ENCODE results near the gene MIR17HG.
A peak's percentile ranks its signal among the peaks of the same experiment; 100 is the strongest.
"Not testable (repeated sequence)": the region's sequence is repeated elsewhere in the genome, so short reads cannot be mapped to it uniquely, and the experiment has no call there.

Gene MIR17HG

DNA sequence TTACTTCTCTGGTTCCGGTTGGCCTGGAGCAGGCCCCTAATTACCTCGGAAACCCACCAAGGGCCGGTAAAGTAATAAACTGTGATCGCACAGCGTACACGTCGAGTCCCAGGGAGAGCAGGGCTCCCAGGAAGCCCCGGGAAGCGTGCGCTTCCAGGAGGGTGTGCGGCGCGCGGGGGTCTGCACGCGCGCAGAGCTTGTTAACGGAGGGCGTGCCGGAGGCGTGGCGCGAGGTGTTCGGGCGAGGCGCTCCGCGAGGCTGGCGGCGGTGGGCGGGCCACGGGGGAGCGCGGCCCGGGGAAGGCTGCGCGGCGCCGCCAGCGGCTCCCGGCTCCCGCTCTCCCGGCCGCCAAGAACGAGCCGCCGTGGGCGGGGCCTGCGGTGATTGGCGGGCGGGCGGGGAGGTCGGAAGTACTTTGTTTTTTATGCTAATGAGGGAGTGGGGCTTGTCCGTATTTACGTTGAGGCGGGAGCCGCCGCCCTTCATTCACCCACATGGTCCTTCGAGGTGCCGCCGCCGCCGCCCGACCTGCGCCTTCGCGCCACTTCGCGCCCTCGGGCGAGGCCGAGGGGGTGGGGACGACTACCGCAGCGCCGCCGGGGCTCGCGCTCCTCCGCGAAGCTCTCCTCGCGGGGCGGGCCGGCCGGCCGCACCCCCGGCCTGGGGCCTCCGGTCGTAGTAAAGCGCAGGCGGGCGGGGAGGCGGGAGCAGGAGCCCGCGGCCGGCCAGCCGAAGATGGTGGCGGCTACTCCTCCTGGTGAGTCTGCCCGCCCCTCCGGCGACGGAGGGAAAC lies at the start of gene MIR17HG:
MIR17HG (plus strand) TSS at position 486 of the 794 bp plus-strand sequence.
- peak; percentile 83 for DNase-seq (ENCODE audit: low read depth)

DNA sequence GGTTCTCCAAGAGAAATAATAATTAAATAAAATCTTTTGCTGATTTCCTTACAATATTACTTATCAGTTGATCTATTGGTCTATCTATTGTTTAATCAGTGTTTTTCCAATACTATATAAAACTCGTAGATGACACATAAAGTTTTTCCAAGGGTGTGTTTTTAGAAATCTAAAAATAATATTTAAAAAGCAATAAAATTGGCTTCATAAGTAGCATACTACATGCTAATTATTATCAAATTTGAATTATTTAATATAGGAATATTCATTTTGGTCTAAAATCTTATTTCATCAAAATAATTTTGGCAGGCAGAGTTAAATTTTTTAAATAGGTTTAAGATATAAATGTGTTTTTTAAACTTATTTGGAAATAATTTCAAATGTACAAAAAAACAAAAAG lies 49.4 kb upstream of the MIR17HG start:
- DNase-seq (ENCODE audit: low read depth): no peak

DNA sequence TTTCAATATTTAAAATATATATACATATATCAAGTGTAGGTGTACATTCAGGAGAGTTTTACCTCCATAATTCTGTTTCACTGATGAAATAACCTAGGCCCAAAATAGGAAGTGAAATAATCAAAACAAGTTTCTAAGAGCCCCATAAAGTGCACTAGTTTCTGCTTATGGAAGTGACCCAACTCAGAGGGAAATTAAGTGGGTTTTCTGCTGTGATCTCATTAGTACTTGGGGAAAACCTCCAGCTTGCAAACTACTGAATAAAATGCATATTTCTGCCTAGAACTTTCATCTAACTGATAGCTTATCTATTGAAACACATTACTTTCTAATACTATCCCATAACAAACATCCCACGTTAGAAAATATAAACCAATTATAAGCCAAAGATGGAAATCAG lies 45.4 kb upstream of the MIR17HG start:
- DNase-seq (ENCODE audit: low read depth): no peak

DNA sequence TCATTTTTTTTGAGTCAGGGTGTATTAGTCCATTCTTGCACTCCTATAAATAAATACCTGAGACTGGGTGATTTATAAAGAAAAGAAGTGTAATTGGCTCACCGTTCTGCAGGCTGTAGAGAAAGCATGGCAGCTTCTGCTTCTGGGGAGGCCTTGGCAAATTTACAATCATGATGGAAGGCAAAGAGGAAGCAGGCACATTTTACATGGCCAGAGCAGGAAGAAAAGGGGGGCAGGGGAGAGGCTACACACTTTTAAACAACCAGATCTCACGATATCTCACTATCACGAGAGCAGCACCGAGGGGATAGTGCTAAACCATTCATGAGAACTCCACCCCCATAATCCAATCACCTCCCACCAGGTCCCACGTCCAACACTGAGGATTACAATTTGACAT lies 44.5 kb upstream of the MIR17HG start:
- no peak for DNase-seq (ENCODE audit: low read depth)

DNA sequence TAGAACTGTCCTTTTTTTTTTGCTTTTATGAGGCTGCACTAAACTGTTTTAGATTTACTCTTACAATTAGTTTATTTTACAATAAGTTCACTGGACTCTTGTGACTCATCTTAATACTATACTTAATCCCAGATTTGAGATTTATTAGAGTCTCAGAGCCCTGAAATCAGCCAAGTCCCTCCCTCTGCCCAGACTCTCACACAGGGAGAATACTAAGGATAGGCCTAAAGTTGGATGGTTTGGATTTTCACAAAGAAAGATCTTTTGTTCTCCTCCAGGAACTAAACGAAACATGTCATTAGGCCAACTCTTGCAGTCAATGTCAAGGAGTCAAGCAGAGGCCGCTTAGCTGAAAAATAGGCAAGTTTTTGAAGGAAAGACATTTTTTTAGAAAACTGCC lies 42.7 kb upstream of the MIR17HG start:
- DNase-seq (ENCODE audit: low read depth): no peak

DNA sequence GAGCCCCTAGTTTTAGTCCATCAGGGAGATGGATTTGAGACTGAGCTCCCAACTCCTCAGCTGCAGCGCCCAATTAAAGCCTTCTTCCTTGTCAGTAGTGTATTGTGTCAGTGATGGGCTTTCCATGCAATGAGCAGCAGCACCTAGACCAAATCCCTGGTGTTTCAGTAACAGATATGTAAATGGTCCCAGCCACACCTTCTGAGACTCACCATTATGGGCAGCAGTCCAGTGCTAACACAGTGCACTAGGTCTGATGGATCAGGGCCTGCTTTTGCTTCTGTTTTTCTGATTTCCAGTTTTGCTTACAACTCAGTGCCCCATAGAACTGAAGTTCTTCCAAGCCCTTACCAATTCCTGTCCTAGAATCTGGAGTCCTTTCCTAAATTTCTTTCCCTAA lies 41.8 kb upstream of the MIR17HG start:
- DNase-seq (ENCODE audit: low read depth): no peak

DNA sequence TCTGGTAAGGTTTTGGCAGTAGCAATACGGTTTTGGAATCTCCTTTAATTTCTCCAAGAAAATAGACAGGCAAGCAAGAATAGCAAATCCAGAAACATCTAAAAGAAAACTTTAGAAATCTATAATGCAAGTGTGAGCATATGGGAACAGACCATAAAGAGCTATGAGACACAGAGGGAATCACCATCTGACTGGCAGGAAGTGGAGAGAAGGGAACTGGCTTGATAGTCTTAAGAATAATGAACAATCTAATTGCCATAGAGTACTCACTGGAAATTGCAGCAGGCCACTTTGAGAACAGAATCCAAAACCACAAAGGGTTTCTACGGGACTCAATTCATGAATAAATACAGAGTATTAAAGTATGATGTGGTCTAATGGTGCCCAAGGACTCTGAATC lies 39.6 kb upstream of the MIR17HG start:
- no peak for DNase-seq (ENCODE audit: low read depth)

DNA sequence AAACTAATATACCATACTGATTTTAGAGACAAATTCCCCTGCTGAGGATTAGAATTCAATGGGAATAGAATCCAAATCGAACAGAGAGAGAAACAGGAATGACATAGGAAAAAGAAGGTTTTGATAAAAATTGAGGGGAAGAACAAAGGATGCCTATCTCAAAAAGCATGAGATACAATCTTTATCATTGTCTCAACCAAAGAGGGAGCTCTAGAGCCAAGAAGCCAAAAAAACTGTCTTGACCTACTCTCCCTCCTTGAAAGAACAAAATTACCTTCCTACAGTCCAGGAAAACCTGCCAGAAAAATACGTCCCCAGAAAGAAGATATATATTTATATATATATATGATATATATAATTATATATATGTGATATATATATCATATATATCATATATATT lies 39.2 kb upstream of the MIR17HG start:
- DNase-seq (ENCODE audit: low read depth): no peak

DNA sequence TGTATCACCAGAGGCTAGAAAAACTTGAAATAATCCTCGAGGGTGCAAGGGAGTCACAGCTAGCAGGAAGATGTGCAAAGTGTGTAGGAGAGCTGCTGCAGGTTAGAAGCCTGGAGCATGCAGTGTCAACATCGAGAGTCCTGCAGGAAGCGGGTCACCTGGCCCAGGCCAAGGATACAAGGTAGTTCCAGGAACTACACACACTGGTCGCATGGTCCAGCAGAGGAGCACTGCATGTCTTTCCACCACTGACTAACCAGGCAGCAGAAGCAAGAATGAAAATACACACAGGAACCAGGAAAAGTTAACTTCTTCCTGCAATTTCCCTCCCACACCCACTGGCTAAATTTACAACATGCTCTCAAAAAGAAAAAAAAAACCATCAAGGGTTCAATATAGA lies 36.0 kb upstream of the MIR17HG start:
- DNase-seq (ENCODE audit: low read depth): no peak

DNA sequence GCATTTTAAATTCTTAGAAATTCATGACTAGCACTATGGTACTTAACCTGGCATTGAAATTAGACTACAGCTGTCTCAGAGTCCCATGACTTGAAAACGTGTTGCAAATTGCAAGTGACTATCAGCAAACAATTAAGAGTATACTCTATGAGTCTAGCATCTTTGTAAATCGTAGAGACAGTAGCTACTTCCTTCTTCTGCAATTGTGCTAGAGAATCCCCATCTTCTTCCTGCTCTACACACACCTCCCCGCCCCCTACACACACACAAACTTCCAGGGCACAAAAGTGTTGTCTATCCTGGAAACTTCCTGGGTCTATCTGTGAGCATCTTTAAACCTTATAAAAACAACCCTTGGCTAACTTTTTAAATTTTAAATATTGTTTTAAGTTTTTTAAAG lies 35.2 kb upstream of the MIR17HG start:
- no peak for DNase-seq (ENCODE audit: low read depth)

DNA sequence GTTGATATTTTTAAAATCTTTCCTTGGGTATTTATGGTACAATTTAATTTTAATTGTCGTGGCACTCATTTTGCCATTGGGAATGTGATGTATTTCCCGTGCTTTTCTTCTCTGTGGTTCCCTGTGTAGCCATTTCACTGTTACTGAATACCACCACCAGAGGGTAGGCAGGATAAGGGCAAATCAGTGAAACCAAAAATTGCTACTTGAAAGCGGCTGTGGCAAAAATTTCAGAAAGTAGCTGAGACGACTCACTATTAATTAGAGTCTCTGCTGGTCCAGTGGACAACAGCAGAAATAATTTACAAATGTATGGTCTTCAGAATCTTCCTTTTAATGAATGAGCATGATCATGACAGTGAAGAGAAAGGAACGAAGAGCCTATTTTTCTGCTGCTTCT lies 34.4 kb upstream of the MIR17HG start:
- no peak for DNase-seq (ENCODE audit: low read depth)

DNA sequence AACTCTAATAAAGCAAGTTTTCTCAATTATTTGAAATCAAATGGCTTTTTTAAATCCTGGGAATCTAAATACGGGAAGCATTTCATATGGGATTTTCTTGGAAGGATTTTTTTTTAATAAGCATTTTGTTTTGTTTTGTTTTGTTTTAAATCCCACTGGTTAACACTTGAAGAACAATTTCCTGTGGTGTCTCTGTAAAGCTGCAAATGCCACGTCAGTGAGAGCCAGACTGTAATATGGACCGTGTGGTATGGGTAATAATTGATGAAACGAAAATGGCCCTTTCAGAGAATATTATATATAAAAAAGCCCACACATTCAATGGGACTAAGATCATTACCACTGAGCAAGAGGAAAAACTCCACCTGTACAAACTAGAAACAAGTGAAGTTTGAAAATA lies 33.9 kb upstream of the MIR17HG start:
- no peak for DNase-seq (ENCODE audit: low read depth)

DNA sequence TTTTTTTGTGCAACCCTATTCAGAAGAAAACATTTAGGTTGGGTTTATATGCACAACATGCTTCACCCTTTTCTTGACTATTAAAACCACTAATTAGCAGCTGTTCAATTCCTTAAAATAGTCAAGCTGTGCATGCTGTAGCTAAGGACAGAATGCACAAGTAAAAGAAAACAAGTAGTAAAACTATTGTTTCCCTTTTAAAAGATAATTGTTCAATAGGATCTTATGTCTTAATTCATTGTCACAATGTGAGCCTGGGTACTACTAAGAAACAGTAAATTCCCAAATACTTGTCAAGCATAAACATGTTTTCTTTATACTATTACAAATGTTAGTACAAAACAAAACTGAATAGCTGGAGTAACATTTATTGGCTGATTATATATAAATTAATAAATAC lies 32.6 kb upstream of the MIR17HG start:
- DNase-seq (ENCODE audit: low read depth): no peak

DNA sequence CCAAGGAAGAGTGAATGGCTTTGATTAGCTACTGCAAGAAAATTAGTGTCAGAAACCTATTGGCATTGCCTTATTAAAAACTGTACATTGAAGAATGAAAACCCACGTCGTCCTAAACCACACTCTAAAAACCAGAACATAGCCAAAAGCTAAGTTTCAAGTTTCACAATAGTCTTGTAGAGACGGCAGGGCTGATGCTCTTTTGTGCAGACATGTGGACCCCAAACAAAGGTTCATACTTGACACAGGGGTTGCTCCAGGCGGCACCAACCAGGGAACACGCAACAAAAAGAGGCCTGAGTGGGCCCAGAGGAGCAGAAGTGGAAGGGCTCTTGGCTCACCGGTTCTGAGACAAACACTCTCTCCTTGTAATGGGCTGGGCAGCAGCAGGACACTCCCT lies 28.6 kb upstream of the MIR17HG start:
- no peak for DNase-seq (ENCODE audit: low read depth)

DNA sequence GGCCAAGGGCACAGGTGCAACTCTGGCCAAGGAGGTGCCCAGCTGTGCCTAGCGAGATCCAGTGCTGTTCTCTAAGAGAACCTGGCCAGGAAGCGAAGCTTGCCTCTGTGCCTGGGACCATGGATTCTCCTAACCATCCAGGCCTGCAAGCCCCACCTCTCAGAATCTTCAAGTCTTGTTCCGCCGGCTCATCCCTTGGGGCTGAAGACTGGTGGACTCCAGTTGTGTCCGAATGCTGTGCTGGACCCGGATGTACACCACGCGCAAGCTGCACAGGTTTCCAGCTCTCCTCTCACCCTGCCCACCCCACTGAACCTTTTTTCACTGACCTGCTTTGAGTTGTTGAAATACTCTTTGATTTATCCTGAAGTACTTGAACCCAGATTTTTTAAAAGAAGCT lies 27.5 kb upstream of the MIR17HG start:
- DNase-seq (ENCODE audit: low read depth): no peak

DNA sequence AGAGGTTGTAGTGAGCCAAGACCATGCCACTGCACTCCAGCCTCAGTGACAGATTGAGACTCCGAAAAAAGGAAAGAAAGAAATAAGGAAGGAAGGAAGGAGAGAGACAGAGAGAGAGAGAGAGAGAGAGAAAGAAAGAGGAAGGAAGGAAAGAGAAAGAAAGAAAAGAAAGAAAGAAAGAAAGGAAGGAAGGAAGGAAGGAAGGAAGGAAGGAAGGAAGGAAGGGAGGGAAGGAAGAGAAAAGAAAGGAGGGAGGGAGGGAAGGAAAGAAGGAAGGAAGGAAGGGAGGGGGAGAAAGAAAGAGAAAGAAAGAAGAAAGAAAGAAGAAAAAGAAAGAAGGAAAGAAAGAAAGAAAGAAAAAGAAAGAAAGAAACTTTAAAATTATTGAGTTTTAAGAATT lies 26.5 kb upstream of the MIR17HG start:
- not testable (repeated sequence) for DNase-seq (ENCODE audit: low read depth)

DNA sequence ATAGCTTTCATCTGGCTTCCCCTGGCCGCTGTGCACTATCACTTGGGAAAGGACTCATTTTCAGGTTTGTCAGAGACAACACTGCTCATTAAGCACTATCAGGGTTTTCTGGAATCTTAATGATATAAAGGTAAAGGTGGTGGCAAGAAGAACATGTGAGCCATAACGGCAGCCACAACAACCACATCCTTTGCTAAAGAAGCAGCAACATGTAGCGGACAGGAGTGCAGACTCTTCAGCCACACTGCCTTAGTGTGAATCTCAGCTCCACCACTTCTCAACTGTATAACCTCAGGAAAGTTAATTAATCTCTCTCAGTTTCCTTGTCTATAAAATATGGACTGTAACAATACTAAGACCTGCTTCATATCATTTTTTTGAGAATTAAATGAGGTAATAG lies 24.1 kb upstream of the MIR17HG start:
- no peak for DNase-seq (ENCODE audit: low read depth)

DNA sequence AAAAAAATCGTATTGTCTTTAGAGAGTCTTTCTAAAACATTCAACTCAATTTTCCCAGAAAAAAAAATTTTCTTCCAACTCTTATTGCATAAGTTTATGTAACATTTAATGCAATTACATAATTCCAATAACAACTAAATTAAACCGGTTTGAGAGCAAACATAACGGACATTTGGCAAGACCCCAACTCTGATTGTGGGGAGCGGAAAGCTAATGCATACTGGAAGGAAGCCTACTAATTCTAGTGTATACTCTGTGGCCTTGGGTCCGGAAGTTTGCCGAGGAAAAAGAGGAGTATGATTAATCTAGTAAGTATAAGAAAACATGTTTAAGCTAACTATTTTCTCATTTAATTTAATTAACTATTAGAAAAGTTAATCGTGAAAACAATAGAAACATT lies 21.3 kb upstream of the MIR17HG start:
- no peak for DNase-seq (ENCODE audit: low read depth)

DNA sequence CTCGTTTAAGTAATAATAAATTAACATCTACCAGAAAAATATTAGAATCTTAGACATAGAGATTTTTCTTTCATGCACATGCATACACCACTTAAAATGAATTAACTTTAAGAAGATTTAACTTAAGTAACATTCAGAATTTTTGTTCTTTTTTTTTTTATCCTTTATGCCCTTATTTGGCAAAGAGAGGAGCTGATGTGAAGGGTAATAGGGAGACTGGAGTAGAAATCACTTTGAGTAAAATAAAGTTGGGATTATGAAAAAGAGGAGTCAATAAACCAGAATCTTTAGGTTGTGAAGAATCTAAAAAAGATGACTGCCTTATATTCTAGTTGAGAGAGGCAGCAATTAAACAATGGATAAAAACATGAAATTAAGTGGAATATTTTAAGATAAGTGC lies 18.8 kb upstream of the MIR17HG start:
- no peak for DNase-seq (ENCODE audit: low read depth)

DNA sequence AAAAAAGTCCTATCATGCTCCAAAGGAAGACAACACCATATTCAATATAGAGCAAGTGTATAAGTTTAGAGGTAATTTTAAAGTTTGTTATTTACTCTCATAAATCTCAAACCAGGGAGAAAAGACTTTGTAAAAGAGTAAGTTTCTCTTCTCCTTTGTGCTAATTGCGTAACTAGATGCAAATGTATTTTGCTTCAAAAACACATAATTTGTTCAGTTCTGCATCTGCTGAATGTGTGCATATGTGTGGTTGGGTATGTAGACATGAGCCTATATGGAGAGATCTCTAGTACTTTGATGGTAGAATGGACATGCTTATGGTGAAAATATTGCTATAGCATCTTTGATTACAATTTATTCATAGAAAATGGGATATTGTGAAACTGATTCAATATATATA lies 17.8 kb upstream of the MIR17HG start:
- DNase-seq (ENCODE audit: low read depth): no peak

DNA sequence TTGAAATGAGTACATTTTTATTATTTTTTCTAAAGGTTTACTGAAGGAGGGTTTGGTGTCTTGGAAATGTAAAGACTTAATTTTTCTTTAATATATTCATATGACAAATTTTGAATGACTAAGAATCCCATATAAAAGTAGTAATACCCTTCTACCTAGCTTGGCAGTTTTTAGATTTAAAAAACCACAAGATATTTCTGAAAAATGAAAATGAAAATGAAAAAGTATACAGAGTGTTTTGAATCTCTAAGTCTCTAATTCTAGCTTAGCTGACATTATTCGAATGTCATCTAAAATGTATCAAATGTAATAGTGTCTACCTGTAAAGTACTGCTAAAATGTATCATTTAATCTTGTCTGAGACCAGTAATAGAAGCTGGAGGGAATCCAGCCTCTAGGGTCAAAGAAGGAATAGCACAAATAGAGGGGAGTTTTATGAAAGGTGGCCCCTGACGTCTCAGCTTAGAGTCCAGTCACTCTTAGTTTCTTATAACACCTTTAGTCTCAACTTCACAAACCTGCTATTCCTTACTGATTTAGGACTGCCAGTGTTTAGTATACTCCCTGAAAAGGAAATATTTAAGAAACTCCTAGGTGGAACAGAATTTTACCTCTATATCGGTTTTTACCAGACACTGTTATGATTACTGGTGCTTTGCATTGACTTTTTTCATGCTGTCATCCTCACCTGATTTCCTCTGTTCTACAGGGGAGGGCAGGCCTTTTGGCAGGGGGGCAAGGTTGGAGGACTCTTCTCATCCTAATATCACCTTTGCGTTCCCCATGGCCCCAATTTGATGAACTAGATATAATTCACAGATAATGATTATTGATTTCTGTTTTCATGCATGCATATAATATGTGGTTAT lies 16.2 kb upstream of the MIR17HG start:
- DNase-seq (ENCODE audit: low read depth): no peak

DNA sequence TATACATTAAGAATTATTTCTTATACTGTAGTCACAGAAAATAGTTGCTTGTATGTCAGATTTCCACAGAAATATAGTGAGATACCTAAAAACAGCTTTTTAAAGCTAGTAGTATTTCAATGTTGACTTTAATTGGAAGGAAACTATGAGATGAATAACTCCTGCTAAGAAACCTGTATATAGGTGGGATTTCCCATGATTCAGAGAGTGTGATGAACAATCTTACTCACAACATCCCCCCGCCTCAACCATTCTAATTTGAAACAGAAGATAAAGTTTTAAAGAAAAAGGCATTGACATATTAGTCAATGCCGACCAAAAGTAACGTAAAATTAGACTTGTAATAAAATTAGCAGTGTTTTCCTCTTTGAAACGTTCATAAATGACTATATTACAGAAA lies 1.4 kb upstream of the MIR17HG start:
- DNase-seq (ENCODE audit: low read depth): no peak

DNA sequence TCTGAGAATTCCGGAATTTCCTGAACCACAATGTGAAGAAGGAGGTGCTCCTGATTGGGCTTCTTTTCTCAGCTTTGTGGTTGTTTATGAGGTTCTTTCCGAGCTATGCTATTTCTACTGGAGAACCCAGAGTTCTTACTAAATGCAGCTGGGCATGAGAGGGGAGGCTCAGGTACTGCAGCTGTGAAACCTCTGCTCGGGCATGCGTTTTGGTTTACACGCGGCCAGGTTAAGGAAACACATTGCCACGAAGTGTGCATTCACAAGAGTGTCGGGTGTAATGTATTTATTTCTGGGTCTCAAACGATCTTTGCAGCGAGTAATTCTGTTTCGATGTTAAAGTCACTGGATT lies 661 bp upstream of the MIR17HG start:
- DNase-seq (ENCODE audit: low read depth): peak; percentile 6
